Measurements from ENCODE around the gene C12orf57.

C12orf57 gene

GRCh38 chr12:6966351-6966750, 22.5 kb downstream of the C12orf57 start:
- DNase-seq = no peak

- peak; percentile 51 for DNase-seq
These were observed 23.9 kb downstream of the C12orf57 start for GRCh38 chr12:6967651-6968100.

GRCh38 chr12:6968426-6968825, 24.6 kb downstream of the C12orf57 start:
- DNase-seq = peak; percentile 51

- DNase-seq = no peak
These were observed 26.3 kb downstream of the C12orf57 start for GRCh38 chr12:6970096-6970527.

GRCh38 chr12:6974180-6974579, 30.4 kb downstream of the C12orf57 start:
- no peak for DNase-seq

- no peak for DNase-seq
These were observed 31.6 kb downstream of the C12orf57 start for GRCh38 chr12:6975297-6976032.

- DNase-seq = no peak
These were observed 33.8 kb downstream of the C12orf57 start for GRCh38 chr12:6977653-6978052.

GRCh38 chr12:6978188-6978587, 34.4 kb downstream of the C12orf57 start:
- DNase-seq = no peak

- no peak for DNase-seq
These were observed 34.8 kb downstream of the C12orf57 start for GRCh38 chr12:6978611-6979011.

- no peak for DNase-seq
These were observed 35.2 kb downstream of the C12orf57 start for GRCh38 chr12:6979021-6979420.

GRCh38 chr12:6979453-6979852, 35.6 kb downstream of the C12orf57 start:
- no peak for DNase-seq

GRCh38 chr12:6980075-6980474, 36.3 kb downstream of the C12orf57 start:
- DNase-seq = no peak

- DNase-seq = no peak
These were observed 36.9 kb downstream of the C12orf57 start for GRCh38 chr12:6980740-6981139.

- DNase-seq = no peak
These were observed 37.6 kb downstream of the C12orf57 start for GRCh38 chr12:6981152-6982052.

GRCh38 chr12:6982532-6982931, 38.7 kb downstream of the C12orf57 start:
- DNase-seq = no peak

GRCh38 chr12:6987956-6988553, 44.2 kb downstream of the C12orf57 start:
- DNase-seq = no peak

Data from activated CD8-positive, alpha-beta memory T cell treated with anti-CD3 and anti-CD28 coated beads, Interleukin-2, amount 50 U/mL, for 48 hours (primary cell).